T-helper 1 cell treated with Interleukin-12 subunit alpha and Interleukin-12 subunit beta and Interleukin-4 antibody, amounts not matched to agents 30 μg/mL and 1 μg/mL, for 36 hours (primary cell): ENCODE measurements around the gene CENPC.
"Not testable (repeated sequence)": the region's sequence is repeated elsewhere in the genome, so short reads cannot be mapped to it uniquely, and the experiment has no call there.

Source experiments
- H3K27ac Mint-ChIP-seq: one replicate; pipeline ENCODE4 v1.8.0; 2021; ENCODE audit warnings: mild to moderate bottlenecking, mixed read lengths
- H3K27me3 Mint-ChIP-seq: one replicate; pipeline ENCODE4 v1.8.0; 2021; ENCODE audit warnings: low read depth, mixed read lengths
- H3K36me3 Mint-ChIP-seq: one replicate; pipeline ENCODE4 v1.8.0; 2021; ENCODE audit warnings: low read depth, mixed read lengths
- H3K4me1 Mint-ChIP-seq: one replicate; pipeline ENCODE4 v1.8.0; 2021; ENCODE audit warnings: low read depth, mixed read lengths
- H3K4me3 Mint-ChIP-seq: one replicate; pipeline ENCODE4 v1.8.0; 2021; ENCODE audit warnings: mild to moderate bottlenecking, moderate library complexity, mixed read lengths
- H3K9me3 Mint-ChIP-seq: one replicate; pipeline ENCODE4 v1.8.0; 2021; ENCODE audit warnings: mixed read lengths

The CENPC gene

GRCh38 chr4:67470871-67471270 lies 74.4 kb downstream of the CENPC start:
- Mint-ChIP-seq H3K4me1 (no peaks in the 10 kb centered on the region), H3K4me3 (no peak overlapping the region), H3K27ac (no peak overlapping the region), H3K36me3 (peaks cover 31% of the 10 kb centered on the region), H3K27me3 (no peaks in the 10 kb centered on the region), H3K9me3 (no peaks in the 10 kb centered on the region)

- H3K27me3 Mint-ChIP-seq, result no peaks in the 10 kb centered on the region
- H3K9me3 Mint-ChIP-seq, result no peaks in the 10 kb centered on the region
- peaks cover 21% of the 10 kb centered on the region for H3K36me3 Mint-ChIP-seq
- H3K4me3 Mint-ChIP-seq, result no peak overlapping the region
- no peaks in the 10 kb centered on the region for H3K4me1 Mint-ChIP-seq
- no peak overlapping the region for H3K27ac Mint-ChIP-seq
These were observed 76.5 kb downstream of the CENPC start for GRCh38 chr4:67468830-67469229.

DNA sequence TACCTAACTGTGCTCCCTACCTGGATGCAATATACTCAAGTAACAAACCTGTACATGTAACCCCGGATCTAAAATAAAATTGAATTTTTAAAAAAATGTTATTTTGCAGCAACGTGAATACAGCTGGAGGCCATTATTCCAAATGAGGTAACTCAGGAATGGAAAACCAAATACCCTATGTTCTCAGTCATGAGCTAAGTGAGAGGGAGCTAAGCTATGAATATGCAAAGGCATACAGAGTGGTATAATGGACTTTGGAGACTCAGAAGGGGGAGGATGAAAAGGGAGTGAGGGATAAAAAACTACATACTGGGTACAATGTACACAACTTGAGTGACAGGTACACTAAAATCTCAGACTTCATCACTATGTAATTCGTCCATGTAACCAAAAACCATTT lies 78.6 kb downstream of the CENPC start:
- Mint-ChIP-seq H3K27me3 (no peaks in the 10 kb centered on the region), H3K27ac (no peak overlapping the region), H3K4me3 (no peak overlapping the region), H3K36me3 (peaks cover 19% of the 10 kb centered on the region), H3K9me3 (no peaks in the 10 kb centered on the region), H3K4me1 (peaks cover 2% of the 10 kb centered on the region)

- Mint-ChIP-seq H3K27me3 (no peaks in the 10 kb centered on the region), H3K36me3 (peaks cover 11% of the 10 kb centered on the region), H3K4me1 (peaks cover 2% of the 10 kb centered on the region), H3K9me3 (no peaks in the 10 kb centered on the region), H3K4me3 (no peak overlapping the region), H3K27ac (no peak overlapping the region)
These were observed 79.6 kb downstream of the CENPC start for GRCh38 chr4:67465763-67466052.

- Mint-ChIP-seq H3K27ac (no peak overlapping the region), H3K4me1 (peaks cover 2% of the 10 kb centered on the region), H3K4me3 (no peak overlapping the region), H3K36me3 (peaks cover 11% of the 10 kb centered on the region), H3K27me3 (no peaks in the 10 kb centered on the region), H3K9me3 (no peaks in the 10 kb centered on the region)
These were observed 80.1 kb downstream of the CENPC start for GRCh38 chr4:67465032-67465762.

GRCh38 chr4:67460574-67460973 lies 84.7 kb downstream of the CENPC start:
- Mint-ChIP-seq H3K4me3 (no peak overlapping the region), H3K27ac (no peak overlapping the region), H3K36me3 (peaks cover 30% of the 10 kb centered on the region), H3K4me1 (peaks cover 2% of the 10 kb centered on the region), H3K27me3 (no peaks in the 10 kb centered on the region), H3K9me3 (no peaks in the 10 kb centered on the region)

DNA sequence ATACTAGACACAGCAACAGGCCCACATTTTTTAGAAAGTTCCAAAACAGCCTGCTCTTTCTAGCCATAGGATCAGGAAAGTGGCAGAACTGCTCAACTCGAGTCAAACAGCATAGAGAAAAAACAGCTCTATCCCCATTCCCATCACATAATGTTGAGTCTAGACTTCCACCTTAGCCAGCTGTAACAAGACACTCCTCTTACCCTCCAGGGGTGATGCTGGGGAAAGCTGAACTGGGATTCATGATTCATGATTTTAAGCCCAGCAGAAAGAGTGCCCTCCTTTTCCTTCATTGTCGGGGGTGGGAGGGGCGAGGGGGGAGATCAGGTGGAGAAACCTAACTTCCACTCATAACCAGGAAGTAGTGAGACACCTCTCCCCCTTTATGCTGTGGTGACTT lies 86.1 kb downstream of the CENPC start:
- Mint-ChIP-seq H3K27me3 (no peaks in the 10 kb centered on the region), H3K27ac (no peak overlapping the region), H3K36me3 (peaks cover 38% of the 10 kb centered on the region), H3K9me3 (no peaks in the 10 kb centered on the region), H3K4me3 (no peak overlapping the region), H3K4me1 (peaks cover 2% of the 10 kb centered on the region)

DNA sequence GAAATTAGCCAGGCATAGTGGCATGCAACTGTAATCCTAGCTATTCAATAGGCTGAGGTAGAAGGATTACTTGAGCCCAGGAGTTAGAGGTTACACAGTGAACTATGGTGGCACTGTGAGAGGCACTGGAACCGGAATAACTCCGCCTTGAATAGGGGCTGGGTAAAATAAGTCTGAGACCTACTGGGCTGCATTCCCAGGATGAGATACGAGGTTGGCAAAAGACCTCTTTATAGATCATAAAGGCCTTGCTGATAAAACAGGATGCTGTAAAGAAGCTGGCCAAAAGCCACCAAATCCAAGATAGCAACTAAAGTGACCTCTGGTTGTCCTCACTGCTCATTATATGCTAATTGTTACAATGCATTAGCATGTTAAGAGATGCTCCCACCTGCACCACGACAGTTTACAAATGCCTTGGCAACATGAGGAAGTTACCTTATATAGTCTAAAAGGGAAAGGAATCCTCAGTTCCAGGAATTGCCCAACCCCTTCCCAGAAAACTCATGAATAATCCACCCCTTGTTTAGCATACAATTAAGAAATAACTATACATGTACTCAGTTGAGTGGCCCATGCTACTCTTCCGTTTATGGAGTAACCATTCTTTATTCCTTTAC lies 88.6 kb downstream of the CENPC start:
- Mint-ChIP-seq H3K4me3 (no peak overlapping the region), H3K36me3 (peaks cover 42% of the 10 kb centered on the region), H3K27ac (no peak overlapping the region), H3K27me3 (no peaks in the 10 kb centered on the region), H3K9me3 (no peaks in the 10 kb centered on the region), H3K4me1 (peaks cover 4% of the 10 kb centered on the region)

DNA sequence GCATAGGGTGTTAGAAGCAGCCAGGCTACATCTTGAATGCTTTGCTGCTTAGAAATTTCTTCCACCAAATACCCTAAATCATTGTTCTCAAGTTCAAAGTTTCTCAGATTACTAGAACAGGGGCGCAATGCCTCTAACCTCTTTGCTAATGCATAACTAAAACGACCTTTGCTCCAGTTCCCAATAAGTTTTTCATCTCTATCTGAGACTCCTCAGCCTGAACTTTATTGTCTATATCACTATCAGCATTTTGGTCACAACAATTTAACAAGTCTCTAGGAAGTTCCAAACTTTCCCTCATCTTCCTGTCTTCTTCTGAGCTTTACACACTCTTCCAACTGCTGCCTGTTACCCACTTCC lies 92.5 kb downstream of the CENPC start:
- not testable (repeated sequence) for H3K27ac Mint-ChIP-seq, H3K4me1 Mint-ChIP-seq, H3K4me3 Mint-ChIP-seq, H3K27me3 Mint-ChIP-seq, H3K9me3 Mint-ChIP-seq
- peaks cover 32% of the 10 kb centered on the region for H3K36me3 Mint-ChIP-seq

DNA sequence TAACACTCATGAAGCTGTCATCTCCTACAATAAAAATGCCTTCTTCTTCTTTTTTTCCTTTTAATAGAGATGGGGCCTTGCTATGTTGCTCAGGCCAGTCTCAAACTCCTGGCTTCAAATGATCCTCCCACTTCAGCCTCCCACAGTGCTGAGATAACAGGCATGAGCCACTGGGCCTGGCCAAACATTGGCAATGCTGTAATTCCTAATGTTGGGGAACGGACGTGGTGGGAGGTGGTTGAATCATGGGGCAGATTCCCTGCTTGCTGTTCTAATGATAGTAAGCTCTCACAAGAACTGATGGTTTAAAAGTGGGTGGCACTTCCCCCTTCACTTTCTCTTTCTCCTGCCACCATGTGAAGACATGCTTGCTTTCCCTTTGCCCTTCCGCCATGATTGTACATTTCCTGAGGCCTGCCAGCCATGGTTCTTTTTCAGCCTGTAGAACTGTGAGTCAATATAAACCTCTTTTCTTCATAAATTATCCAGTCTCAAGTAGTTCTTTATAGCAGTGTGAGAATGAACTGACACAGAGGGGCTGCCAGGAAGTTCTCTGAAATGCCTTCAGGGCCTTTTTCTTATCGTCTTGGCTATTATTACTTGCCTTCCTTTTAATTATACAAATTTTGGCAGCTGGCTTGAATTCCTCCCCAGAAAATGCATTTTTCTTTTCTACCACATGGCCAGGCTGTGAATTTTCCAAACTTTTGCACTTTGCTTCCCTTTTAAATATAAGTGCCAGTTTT lies 93.0 kb downstream of the CENPC start:
- Mint-ChIP-seq H3K36me3 (peaks cover 31% of the 10 kb centered on the region), H3K27ac (no peak overlapping the region), H3K4me3 (no peak overlapping the region), H3K4me1 (peaks cover 4% of the 10 kb centered on the region), H3K27me3 (no peaks in the 10 kb centered on the region), H3K9me3 (peaks cover 5% of the 10 kb centered on the region)

GRCh38 chr4:67451464-67451863 lies 93.8 kb downstream of the CENPC start:
- Mint-ChIP-seq H3K9me3 (peaks cover 5% of the 10 kb centered on the region), H3K27me3 (no peaks in the 10 kb centered on the region), H3K4me1 (peaks cover 4% of the 10 kb centered on the region), H3K4me3 (no peak overlapping the region), H3K36me3 (peaks cover 27% of the 10 kb centered on the region), H3K27ac (no peak overlapping the region)

- no peaks in the 10 kb centered on the region for H3K27me3 Mint-ChIP-seq
- no peak overlapping the region for H3K27ac Mint-ChIP-seq
- peaks cover 5% of the 10 kb centered on the region for H3K9me3 Mint-ChIP-seq
- H3K4me3 Mint-ChIP-seq, result no peak overlapping the region
- H3K4me1 Mint-ChIP-seq, result peaks cover 4% of the 10 kb centered on the region
- peaks cover 17% of the 10 kb centered on the region for H3K36me3 Mint-ChIP-seq
These were observed 96.7 kb downstream of the CENPC start for GRCh38 chr4:67448621-67449020.

DNA sequence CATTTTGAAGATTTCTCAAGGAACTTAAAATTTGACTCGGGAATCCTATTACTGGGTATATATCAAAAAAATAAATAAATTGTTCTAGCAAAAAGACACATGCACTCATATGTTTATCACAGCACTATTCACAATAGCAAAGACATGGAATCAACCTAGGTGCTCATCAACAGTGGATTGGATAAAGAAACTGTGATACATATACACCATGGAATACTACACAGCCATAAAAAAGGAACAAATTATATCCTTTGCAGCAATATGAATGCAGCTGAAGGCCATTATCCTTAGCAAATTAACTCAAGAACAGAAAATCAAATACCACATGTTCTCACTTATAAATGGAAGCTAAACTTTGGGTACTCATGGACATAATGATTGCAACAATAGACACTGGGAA lies 97.4 kb downstream of the CENPC start:
- H3K36me3 Mint-ChIP-seq, result peaks cover 14% of the 10 kb centered on the region
- no peaks in the 10 kb centered on the region for H3K27me3 Mint-ChIP-seq
- H3K4me3 Mint-ChIP-seq, result no peak overlapping the region
- H3K9me3 Mint-ChIP-seq, result peaks cover 5% of the 10 kb centered on the region
- H3K27ac Mint-ChIP-seq, result no peak overlapping the region
- H3K4me1 Mint-ChIP-seq, result no peaks in the 10 kb centered on the region

DNA sequence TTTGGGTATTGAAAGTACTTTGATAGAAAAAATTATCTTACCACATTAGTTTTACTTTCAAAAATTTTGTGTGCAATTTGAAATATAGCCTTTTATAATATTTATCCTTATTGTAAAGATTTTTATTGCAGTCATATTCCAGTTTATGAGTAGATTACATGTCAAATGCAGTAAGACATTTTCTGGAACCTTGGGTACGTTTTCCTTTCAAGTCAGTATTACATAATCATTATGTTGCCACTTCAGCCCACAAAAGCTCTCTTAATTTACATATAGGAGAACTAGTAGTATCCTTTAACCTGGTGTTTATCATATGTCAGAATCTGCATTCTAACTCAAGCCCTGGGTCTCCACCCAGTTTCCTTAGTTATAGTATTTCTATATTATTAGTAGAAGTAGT lies 98.5 kb downstream of the CENPC start:
- peaks cover 17% of the 10 kb centered on the region for H3K36me3 Mint-ChIP-seq
- H3K27me3 Mint-ChIP-seq, result no peaks in the 10 kb centered on the region
- H3K4me3 Mint-ChIP-seq, result no peak overlapping the region
- no peak overlapping the region for H3K27ac Mint-ChIP-seq
- H3K4me1 Mint-ChIP-seq, result no peaks in the 10 kb centered on the region
- H3K9me3 Mint-ChIP-seq, result peaks cover 5% of the 10 kb centered on the region

- not testable (repeated sequence) for H3K27me3 Mint-ChIP-seq, H3K4me1 Mint-ChIP-seq, H3K9me3 Mint-ChIP-seq, H3K27ac Mint-ChIP-seq, H3K4me3 Mint-ChIP-seq
- peaks cover 17% of the 10 kb centered on the region for H3K36me3 Mint-ChIP-seq
These were observed 99.4 kb downstream of the CENPC start for GRCh38 chr4:67445881-67446280.
